Activated naive CD4-positive, alpha-beta T cell treated with anti-CD3 and anti-CD28 coated beads, Interleukin-2, amount 50 U/mL, for 72 hours (primary cell): Measurements from ENCODE around the gene FAM171A1. TPM values are rescaled to one million over a fixed set of nuclear protein-coding genes. Genes with fewer than 3 reads are reported as not detected.
"Not testable (repeated sequence)": the region's sequence is repeated elsewhere in the genome, so short reads cannot be mapped to it uniquely, and the experiment has no call there.

Experiments
- ATAC-seq, 2 donors: fragments of 150-1000 bp; cut with Tn5 transposase; 2 replicates each; pipeline ENCODE4 v1.10.0; 2021; ENCODE audit warnings: mild to moderate bottlenecking in 2 of 2, moderate library complexity in 2 of 2
- DNase-seq, 2 donors: peaks; one replicate each; pipeline ENCODE4 v3.0.0; 2021 to 2022; ENCODE audit warnings: low spot score in 2 of 2
- H3K27ac Mint-ChIP-seq, 2 donors: one replicate each; pipeline ENCODE4 v1.8.0; 2022; ENCODE audit warnings: mild to moderate bottlenecking in 2 of 2, mixed read lengths in 2 of 2
- H3K36me3 Mint-ChIP-seq, 2 donors: one replicate each; pipeline ENCODE4 v1.8.0; 2022; ENCODE audit warnings: mixed read lengths in 2 of 2
- H3K9me3 Mint-ChIP-seq, 2 donors: one replicate each; pipeline ENCODE4 v1.8.0; 2022; ENCODE audit warnings: mixed read lengths in 2 of 2
- total RNA-seq, 2 donors: library from RNA; stranded (reverse); gene quantifications; one replicate each; pipeline ENCODE4 v1.2.3, GENCODE V29; 2022

The FAM171A1 gene
- total RNA-seq, 2 donors from 2014 or later: 3.7 to 4.9 TPM

- Mint-ChIP-seq H3K36me3 (no peaks in the 10 kb centered on the region), H3K27ac (peak overlapping the region in 1 of 2 donors; percentile 17), H3K9me3 (no peaks in the 10 kb centered on the region)
- ATAC-seq (no peak), DNase-seq (no peak)
These were observed 76.9 kb downstream of the FAM171A1 start for GRCh38 chr10:15293862-15294842.

- no peak for DNase-seq
- ATAC-seq: no peak
- Mint-ChIP-seq H3K27ac (peak overlapping the region in 1 of 2 donors; percentile 11), H3K36me3 (no peaks in the 10 kb centered on the region), H3K9me3 (no peaks in the 10 kb centered on the region)
These were observed 80.4 kb downstream of the FAM171A1 start for GRCh38 chr10:15290671-15291070.

DNA sequence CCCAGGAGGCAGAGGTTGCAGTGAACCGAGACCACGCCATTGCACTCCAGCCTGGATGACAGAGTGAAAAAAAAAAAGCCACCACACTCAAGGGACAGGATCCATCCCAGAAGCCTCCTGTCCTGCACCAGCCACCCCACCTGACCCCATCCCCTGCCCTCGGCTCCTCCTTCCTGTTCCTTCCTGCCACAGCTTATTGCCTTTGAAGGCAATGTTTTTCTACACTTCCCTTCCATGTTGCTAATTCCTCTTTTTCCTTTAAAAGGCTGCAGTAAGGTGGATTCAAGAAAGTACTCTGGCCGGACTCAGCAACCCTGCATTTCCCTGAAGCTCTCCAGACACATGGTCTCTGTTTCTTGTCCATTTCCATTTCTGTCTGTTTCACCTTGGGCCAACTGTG lies 80.9 kb downstream of the FAM171A1 start:
- DNase-seq: no peak
- H3K9me3 Mint-ChIP-seq: peaks cover 0 to 2% of the 10 kb centered on the region in 2 donors
- H3K36me3 Mint-ChIP-seq: no peaks in the 10 kb centered on the region
- no peak overlapping the region for H3K27ac Mint-ChIP-seq
- no peak for ATAC-seq

- ATAC-seq (no peak), DNase-seq (no peak)
- Mint-ChIP-seq H3K36me3 (no peaks in the 10 kb centered on the region), H3K9me3 (peaks cover 0 to 9% of the 10 kb centered on the region in 2 donors), H3K27ac (peak overlapping the region in 1 of 2 donors; percentile 58)
These were observed 90.1 kb downstream of the FAM171A1 start for GRCh38 chr10:15280974-15281373.

GRCh38 chr10:15280462-15280861 lies 90.6 kb downstream of the FAM171A1 start:
- DNase-seq (no peak), ATAC-seq (no peak)
- H3K36me3 Mint-ChIP-seq: no peaks in the 10 kb centered on the region
- peaks cover 0 to 9% of the 10 kb centered on the region in 2 donors for H3K9me3 Mint-ChIP-seq
- H3K27ac Mint-ChIP-seq: no peak overlapping the region

DNA sequence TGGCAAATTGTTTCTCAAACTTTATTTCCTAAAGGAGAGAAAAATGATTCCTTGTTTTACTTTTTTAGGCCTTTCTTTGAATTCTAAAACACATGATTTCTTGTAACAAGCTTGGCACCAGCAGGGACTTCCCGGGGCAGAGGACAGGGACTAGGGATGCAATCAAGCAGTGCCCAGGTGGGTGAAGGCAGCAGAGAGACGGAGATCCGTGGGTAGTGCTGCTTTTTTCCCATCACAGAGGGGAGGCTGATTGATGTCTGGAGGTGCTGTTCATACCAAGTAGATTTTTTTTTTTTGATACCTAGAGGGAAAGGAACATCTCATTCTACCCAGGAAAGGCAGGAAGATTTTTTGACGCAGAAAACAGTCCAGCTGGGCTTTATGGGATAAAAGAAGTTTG lies 91.9 kb downstream of the FAM171A1 start:
- ATAC-seq (no peak), DNase-seq (no peak)
- Mint-ChIP-seq H3K36me3 (peaks cover 0 to 4% of the 10 kb centered on the region in 2 donors), H3K27ac (peak overlapping the region in 1 of 2 donors; percentile 47), H3K9me3 (peaks cover 0 to 4% of the 10 kb centered on the region in 2 donors)

GRCh38 chr10:15278786-15279185 lies 92.3 kb downstream of the FAM171A1 start:
- no peak overlapping the region for H3K27ac Mint-ChIP-seq
- no peak for ATAC-seq
- peaks cover 0 to 4% of the 10 kb centered on the region in 2 donors for H3K9me3 Mint-ChIP-seq
- DNase-seq: no peak
- peaks cover 0 to 5% of the 10 kb centered on the region in 2 donors for H3K36me3 Mint-ChIP-seq

- H3K27ac Mint-ChIP-seq, DNase-seq, ATAC-seq, H3K36me3 Mint-ChIP-seq, H3K9me3 Mint-ChIP-seq: not testable (repeated sequence)
These were observed 95.0 kb downstream of the FAM171A1 start for GRCh38 chr10:15276039-15276438.

DNA sequence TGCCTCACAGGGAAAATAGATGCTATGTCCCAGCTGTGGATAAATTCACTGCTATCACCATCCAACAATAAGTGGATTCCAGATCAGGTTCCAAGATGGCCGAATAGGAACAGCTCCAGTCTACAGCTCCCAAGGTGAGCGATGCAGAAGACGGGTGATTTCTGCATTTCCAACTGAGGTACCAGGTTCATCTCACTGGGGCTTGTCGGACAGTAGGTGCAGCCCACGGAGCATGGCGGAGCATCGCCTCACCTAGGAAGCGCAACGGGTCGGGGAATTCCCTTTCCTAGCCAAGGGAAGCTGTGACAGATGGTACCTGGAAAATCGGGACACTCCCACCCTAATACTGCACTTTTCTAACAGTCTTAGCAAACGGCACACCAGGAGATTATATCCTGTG lies 101.3 kb downstream of the FAM171A1 start:
- peaks cover 7 to 15% of the 10 kb centered on the region in 2 donors for H3K9me3 Mint-ChIP-seq
- peak overlapping the region in 1 of 2 donors; percentile 11 for H3K27ac Mint-ChIP-seq
- peaks cover 13 to 17% of the 10 kb centered on the region in 2 donors for H3K36me3 Mint-ChIP-seq
- not testable (repeated sequence) for DNase-seq, ATAC-seq

DNA sequence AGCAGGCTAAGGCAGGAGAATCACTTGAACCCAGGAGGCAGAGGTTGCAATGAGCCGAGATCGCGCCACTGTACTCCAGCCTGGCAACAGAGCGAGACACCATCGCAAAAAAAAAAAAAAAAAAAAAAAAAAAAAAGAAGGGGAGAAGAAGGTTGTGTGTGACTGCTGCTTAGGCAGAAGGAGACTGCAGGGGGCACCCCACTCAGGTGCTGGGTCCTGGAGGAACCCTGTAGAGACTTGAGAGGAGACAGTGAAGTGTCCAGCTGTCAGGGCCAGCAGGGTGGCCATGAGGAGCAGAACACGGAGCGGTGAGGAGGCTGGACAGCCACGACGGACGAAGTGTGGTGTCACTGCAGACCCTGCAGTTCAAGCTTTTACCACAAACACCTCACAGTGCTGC lies 103.6 kb downstream of the FAM171A1 start:
- no peak for DNase-seq
- peaks cover 7 to 12% of the 10 kb centered on the region in 2 donors for H3K9me3 Mint-ChIP-seq
- peaks cover 12 to 13% of the 10 kb centered on the region in 2 donors for H3K36me3 Mint-ChIP-seq
- H3K27ac Mint-ChIP-seq: no peak overlapping the region
- no peak for ATAC-seq

DNA sequence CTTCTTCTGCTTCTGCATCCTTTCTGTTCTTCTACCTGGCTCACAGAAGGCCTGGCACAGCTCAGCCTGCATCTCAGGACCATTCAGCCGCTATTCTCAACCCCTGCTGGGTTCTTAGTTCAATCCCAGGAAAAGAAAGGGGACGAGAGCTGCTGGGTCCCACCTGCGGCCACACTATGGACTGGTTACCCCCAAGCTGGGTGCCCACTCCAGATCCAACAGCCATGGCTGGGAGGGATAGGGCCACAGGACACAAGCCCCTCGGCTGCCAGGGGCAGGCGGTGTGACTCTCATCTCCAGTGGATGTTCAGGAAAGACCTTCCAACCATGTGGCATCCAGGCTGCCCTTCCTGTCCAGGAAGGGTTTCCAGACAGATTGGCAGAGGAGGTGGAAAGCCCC lies 105.0 kb downstream of the FAM171A1 start:
- H3K9me3 Mint-ChIP-seq: peaks cover 7 to 12% of the 10 kb centered on the region in 2 donors
- ATAC-seq (no peak), DNase-seq (no peak)
- H3K27ac Mint-ChIP-seq: no peak overlapping the region
- H3K36me3 Mint-ChIP-seq: peaks cover 12 to 13% of the 10 kb centered on the region in 2 donors

- DNase-seq: no peak
- Mint-ChIP-seq H3K9me3 (peaks cover 7 to 12% of the 10 kb centered on the region in 2 donors), H3K27ac (no peak overlapping the region), H3K36me3 (peaks cover 12 to 13% of the 10 kb centered on the region in 2 donors)
- no peak for ATAC-seq
These were observed 105.5 kb downstream of the FAM171A1 start for GRCh38 chr10:15265558-15265957.

DNA sequence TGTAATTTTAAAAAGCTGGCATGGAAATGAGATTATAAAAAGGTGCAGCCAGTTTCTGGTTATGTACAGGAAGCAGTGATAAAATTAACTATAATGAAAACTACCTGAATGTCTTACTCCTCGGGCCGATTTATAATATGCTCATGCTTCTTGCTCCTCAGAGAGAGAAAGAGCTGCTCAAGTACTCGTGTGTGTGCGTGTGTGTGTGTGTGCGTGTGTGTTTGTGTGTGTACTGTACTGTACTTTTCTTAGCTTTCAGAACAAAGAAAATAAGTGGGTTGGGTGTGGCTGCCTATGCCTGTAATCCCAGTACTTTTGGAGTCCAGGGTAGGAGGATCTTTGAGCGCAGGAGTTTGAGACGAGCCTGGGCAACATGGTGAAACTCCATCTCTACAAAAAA lies 106.0 kb downstream of the FAM171A1 start:
- H3K27ac Mint-ChIP-seq: no peak overlapping the region
- DNase-seq: no peak
- ATAC-seq: no peak

DNA sequence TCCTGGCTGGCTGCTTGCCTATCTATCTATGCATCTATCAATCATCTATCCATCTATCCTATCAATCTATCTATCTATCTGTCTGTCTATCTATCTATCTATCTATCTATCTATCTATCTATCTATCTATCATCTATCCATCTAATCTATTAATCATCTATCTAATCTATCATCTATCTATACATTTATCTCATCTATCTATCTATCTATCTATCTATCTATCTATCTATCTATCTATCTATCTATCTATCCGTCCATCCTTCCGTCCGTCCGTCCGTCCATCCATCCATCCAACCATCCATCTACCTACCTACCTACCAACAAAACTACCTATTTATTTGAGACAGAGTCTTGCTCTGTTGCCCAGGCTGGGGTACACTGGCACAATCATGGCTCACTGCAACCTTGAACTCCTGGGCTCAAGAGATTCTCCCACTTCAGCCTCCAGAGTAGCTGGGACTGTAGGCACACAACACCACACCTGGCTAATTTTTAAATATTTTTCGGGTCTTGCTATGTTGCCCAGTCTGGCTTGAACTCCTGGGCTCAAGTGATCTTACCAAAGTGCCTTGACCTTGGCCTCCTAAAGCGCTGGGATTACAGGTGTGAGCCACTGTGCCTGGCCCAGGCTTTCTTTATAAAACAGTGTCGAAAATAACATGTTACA lies 107.3 kb downstream of the FAM171A1 start:
- Mint-ChIP-seq H3K36me3 (peaks cover 4 to 6% of the 10 kb centered on the region in 2 donors), H3K27ac (no peak overlapping the region), H3K9me3 (peaks cover 4% of the 10 kb centered on the region in 2 donors)
- no peak for DNase-seq
- no peak for ATAC-seq

More for the DNA sequence above, 106.0 kb downstream of the FAM171A1 start:
- peaks cover 12 to 13% of the 10 kb centered on the region in 2 donors for H3K36me3 Mint-ChIP-seq
- H3K9me3 Mint-ChIP-seq: peaks cover 7 to 12% of the 10 kb centered on the region in 2 donors

- no peak overlapping the region for H3K27ac Mint-ChIP-seq
- no peaks in the 10 kb centered on the region for H3K9me3 Mint-ChIP-seq
- H3K36me3 Mint-ChIP-seq: no peaks in the 10 kb centered on the region
- DNase-seq (no peak), ATAC-seq (peak in 1 of 2 donors; percentile 28)
These were observed 108.9 kb downstream of the FAM171A1 start for GRCh38 chr10:15262036-15262713.

DNA sequence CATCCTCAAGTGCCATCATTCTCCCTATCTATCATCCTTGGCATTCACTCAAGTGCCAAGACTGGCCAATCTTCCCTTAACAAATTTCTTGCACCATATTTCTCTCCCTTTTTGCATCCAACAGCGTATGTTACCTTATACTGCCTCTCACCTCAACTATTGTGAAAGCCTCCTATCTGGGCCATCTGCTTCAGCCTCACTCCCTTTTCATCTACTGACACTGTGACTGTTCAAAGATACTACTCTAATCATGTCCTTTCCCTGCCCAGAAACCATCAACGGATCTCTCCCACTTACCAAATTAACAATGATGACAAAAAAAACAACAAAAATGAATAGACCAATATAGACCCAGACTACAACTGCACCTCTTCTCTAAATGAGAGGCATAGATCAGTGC lies 112.0 kb downstream of the FAM171A1 start:
- ATAC-seq (no peak), DNase-seq (no peak)
- Mint-ChIP-seq H3K36me3 (no peaks in the 10 kb centered on the region), H3K9me3 (no peaks in the 10 kb centered on the region), H3K27ac (no peak overlapping the region)

GRCh38 chr10:15258255-15258654 lies 112.8 kb downstream of the FAM171A1 start:
- DNase-seq (no peak), ATAC-seq (no peak)
- Mint-ChIP-seq H3K9me3 (no peaks in the 10 kb centered on the region), H3K27ac (no peak overlapping the region), H3K36me3 (no peaks in the 10 kb centered on the region)
